Measurements from ENCODE around the gene CHST12.

The CHST12 gene

GRCh38 chr7:2433713-2434550, 30.5 kb downstream of the CHST12 start:
- no peak for TF ChIP-seq GATA3 (IDR thresholded peaks at IDR 0.05; ENCODE audit: low read depth, low read length)
- no peak for TF ChIP-seq GATA2 (IDR thresholded peaks at IDR 0.05; ENCODE audit: low read depth, low read length)

GRCh38 chr7:2435146-2435545, 31.7 kb downstream of the CHST12 start:
- TF ChIP-seq GATA3 (IDR thresholded peaks at IDR 0.05; ENCODE audit: low read depth, low read length) (no peak), GATA2 (IDR thresholded peaks at IDR 0.05; ENCODE audit: low read depth, low read length) (no peak)

GRCh38 chr7:2436341-2437104, 33.1 kb downstream of the CHST12 start:
- TF ChIP-seq GATA2 (IDR thresholded peaks at IDR 0.05; ENCODE audit: low read depth, low read length) = no peak
- no peak for TF ChIP-seq GATA3 (IDR thresholded peaks at IDR 0.05; ENCODE audit: low read depth, low read length)

- no peak for TF ChIP-seq GATA2 (IDR thresholded peaks at IDR 0.05; ENCODE audit: low read depth, low read length)
- TF ChIP-seq GATA3 (IDR thresholded peaks at IDR 0.05; ENCODE audit: low read depth, low read length) = no peak
Measured at GRCh38 chr7:2437136-2437535, 33.7 kb downstream of the CHST12 start.

- no peak for TF ChIP-seq GATA3 (IDR thresholded peaks at IDR 0.05; ENCODE audit: low read depth, low read length)
- TF ChIP-seq GATA2 (IDR thresholded peaks at IDR 0.05; ENCODE audit: low read depth, low read length) = no peak
Measured at GRCh38 chr7:2437537-2438148, 34.2 kb downstream of the CHST12 start.

GRCh38 chr7:2438186-2438585, 34.8 kb downstream of the CHST12 start:
- TF ChIP-seq GATA2 (IDR thresholded peaks at IDR 0.05; ENCODE audit: low read depth, low read length) (no peak), GATA3 (IDR thresholded peaks at IDR 0.05; ENCODE audit: low read depth, low read length) (no peak)

- TF ChIP-seq GATA2 (IDR thresholded peaks at IDR 0.05; ENCODE audit: low read depth, low read length) (no peak), GATA3 (IDR thresholded peaks at IDR 0.05; ENCODE audit: low read depth, low read length) (no peak)
Measured at GRCh38 chr7:2438775-2439174, 35.4 kb downstream of the CHST12 start.

- no peak for TF ChIP-seq GATA3 (IDR thresholded peaks at IDR 0.05; ENCODE audit: low read depth, low read length)
Measured at GRCh38 chr7:2440608-2441245, 37.3 kb downstream of the CHST12 start.

- TF ChIP-seq GATA3 (IDR thresholded peaks at IDR 0.05; ENCODE audit: low read depth, low read length) = no peak
- no peak for TF ChIP-seq GATA2 (IDR thresholded peaks at IDR 0.05; ENCODE audit: low read depth, low read length)
Measured at GRCh38 chr7:2441430-2442058, 38.1 kb downstream of the CHST12 start.

- TF ChIP-seq GATA3 (IDR thresholded peaks at IDR 0.05; ENCODE audit: low read depth, low read length) (no peak), GATA2 (IDR thresholded peaks at IDR 0.05; ENCODE audit: low read depth, low read length) (no peak)
Measured at GRCh38 chr7:2443491-2443890, 40.1 kb downstream of the CHST12 start.

GRCh38 chr7:2444476-2444875, 41.1 kb downstream of the CHST12 start:
- TF ChIP-seq GATA3 (IDR thresholded peaks at IDR 0.05; ENCODE audit: low read depth, low read length) = no peak
- TF ChIP-seq GATA2 (IDR thresholded peaks at IDR 0.05; ENCODE audit: low read depth, low read length) = no peak

- TF ChIP-seq GATA2 (IDR thresholded peaks at IDR 0.05; ENCODE audit: low read depth, low read length) = no peak
- TF ChIP-seq GATA3 (IDR thresholded peaks at IDR 0.05; ENCODE audit: low read depth, low read length) = no peak
Measured at GRCh38 chr7:2445047-2445446, 41.6 kb downstream of the CHST12 start.

- TF ChIP-seq GATA2 (IDR thresholded peaks at IDR 0.05; ENCODE audit: low read depth, low read length) (no peak), GATA3 (IDR thresholded peaks at IDR 0.05; ENCODE audit: low read depth, low read length) (no peak)
Measured at GRCh38 chr7:2445898-2446555, 42.6 kb downstream of the CHST12 start.

All from SH-SY5Y (cell line).